ENCODE results near the gene ZMIZ2.
"Not testable (repeated sequence)": the region's sequence is repeated elsewhere in the genome, so short reads cannot be mapped to it uniquely, and the experiment has no call there.

Gene ZMIZ2

DNA sequence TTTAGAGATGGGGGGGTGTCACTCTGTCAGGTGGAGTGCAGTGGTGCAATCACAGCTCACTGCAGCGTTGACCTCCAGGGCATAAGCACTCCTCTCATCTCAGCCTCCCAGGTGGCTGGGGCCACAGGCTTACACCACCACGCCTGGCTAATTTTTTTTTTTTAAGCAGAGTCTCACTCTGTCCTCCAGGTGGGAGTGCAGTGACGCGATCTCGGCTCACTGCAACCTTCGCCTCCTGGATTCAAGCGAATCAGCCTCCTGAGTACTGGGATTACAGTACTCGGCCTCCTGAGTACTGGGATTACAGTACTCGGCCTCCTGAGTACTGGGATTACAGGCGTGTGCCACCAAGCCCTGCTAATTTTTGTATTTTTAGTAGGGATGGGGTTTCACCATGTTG, 24.2 kb downstream of the ZMIZ2 start:
- in situ Hi-C loops (cut with HindIII; ENCODE audit: low sequenced_read_pairs), result no loop called here
- H3K4me3 ChIP-seq (ENCODE audit: low read depth, low read length), result no peak overlapping the region
- TF ChIP-seq, protein P1, sequence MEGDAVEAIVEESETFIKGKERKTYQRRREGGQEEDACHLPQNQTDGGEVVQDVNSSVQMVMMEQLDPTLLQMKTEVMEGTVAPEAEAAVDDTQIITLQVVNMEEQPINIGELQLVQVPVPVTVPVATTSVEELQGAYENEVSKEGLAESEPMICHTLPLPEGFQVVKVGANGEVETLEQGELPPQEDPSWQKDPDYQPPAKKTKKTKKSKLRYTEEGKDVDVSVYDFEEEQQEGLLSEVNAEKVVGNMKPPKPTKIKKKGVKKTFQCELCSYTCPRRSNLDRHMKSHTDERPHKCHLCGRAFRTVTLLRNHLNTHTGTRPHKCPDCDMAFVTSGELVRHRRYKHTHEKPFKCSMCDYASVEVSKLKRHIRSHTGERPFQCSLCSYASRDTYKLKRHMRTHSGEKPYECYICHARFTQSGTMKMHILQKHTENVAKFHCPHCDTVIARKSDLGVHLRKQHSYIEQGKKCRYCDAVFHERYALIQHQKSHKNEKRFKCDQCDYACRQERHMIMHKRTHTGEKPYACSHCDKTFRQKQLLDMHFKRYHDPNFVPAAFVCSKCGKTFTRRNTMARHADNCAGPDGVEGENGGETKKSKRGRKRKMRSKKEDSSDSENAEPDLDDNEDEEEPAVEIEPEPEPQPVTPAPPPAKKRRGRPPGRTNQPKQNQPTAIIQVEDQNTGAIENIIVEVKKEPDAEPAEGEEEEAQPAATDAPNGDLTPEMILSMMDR (IDR thresholded peaks at IDR 0.05; ENCODE audit: low read depth, low read length), result no peak
- no peak for DNase-seq (ENCODE audit: low read depth, low spot score)

DNA sequence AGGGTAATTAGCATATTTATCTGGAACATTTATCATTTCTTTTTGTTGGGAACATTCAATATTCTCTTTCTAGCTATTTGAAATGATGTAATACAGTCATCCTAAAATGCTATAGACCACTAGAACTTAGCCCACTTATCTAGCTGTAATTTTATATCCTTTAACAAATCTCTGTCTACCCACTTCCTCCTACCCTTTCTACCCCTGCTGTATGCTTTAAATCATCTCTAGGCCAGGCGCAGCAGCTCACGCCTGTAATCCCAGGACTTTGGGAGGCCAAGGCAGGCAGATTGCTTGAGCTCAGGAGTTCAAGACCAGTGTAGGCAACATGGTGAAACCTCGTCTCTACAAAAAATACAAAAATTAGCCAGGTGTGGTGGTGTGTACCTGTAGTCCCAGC, 25.8 kb downstream of the ZMIZ2 start:
- DNase-seq (ENCODE audit: low read depth, low spot score); H3K4me3 ChIP-seq (ENCODE audit: low read depth, low read length); in situ Hi-C loops (cut with HindIII; ENCODE audit: low sequenced_read_pairs): not testable (repeated sequence)

DNA sequence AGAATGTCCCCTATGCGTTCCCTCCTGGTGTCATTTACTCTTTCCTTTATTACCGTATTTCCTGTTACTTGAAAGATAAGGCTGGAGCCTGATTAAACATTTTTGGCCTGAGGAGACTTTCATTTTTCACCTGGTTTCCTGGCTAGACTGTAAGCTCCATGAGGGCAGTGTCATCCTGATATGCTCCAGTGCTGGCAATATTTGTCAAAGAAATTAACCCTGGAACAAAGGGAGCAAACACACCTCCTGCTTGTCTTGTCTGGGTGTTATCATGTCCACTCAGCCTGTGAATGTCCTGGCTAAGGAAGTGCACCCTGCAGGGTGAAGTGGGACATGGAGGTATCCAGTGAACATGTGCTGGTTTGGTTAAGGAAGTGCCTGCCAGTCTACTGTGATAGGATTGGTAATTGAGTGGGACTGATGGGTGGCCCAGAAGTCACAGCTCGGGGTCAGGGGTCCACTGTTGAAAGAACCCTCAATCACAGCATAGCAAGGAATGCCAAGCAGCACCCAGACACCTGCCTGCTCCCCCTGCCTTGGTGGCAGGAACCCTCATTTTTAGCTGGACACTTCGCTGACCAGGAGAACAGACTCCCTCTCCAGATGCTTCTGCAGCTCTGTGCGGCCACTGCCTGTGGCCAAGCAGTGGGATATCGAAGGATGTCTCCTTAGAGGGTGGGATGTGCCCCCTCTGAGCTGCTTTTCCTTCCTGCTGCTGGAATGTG, 26.9 kb downstream of the ZMIZ2 start:
- DNase-seq (ENCODE audit: low read depth, low spot score), result no peak
- no peak overlapping the region for H3K4me3 ChIP-seq (ENCODE audit: low read depth, low read length)
- in situ Hi-C loops (cut with HindIII; ENCODE audit: low sequenced_read_pairs), result no loop called here
- TF ChIP-seq, protein P1 (IDR thresholded peaks at IDR 0.05; ENCODE audit: low read depth, low read length), result no peak

DNA sequence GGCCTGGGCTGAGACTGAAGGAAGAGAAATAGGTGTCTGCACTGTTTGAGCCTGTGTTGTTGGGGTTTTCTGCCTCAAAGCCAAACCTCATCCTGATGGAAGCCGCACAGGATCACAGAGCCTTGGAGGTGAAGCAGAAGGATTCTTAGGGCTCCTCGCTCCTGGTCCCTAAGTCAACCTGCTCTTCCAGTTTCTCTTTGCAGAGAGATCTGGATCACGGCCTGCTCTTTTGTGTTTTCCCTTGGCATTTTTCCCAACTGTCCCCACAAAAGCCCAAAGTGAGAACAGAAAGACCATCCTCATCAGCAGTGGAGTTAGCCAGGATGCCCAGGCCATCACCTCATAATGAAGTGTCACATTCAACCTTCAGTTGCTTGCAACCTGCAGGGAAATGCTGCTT, 27.6 kb downstream of the ZMIZ2 start:
- DNase-seq (ENCODE audit: low read depth, low spot score), result no peak
- in situ Hi-C loops (cut with HindIII; ENCODE audit: low sequenced_read_pairs), result no loop called here
- TF ChIP-seq, protein P1 (IDR thresholded peaks at IDR 0.05; ENCODE audit: low read depth, low read length), result no peak
- H3K4me3 ChIP-seq (ENCODE audit: low read depth, low read length), result no peak overlapping the region

DNA sequence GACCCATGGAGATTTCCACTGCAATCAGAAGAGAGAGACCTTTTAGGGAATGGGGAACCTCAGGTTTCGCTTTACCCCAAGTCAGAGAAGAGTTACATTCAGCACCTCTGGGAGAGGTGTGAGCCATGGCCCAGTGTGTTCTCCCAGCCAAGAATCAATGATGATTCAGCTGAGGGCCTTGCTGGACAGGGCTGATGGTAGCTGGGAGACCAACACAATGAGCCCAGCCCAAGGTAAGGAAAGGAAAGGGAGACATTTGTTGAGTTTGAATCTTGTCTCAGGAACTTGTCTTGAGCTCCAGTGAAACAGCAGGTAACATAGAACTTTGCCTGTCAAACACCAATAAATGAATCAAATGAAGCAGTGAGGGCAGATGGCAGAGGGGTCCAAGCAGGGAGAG, 33.8 kb downstream of the ZMIZ2 start:
- TF ChIP-seq, protein P1 (IDR thresholded peaks at IDR 0.05; ENCODE audit: low read depth, low read length), result no peak
- no peak overlapping the region for H3K4me3 ChIP-seq (ENCODE audit: low read depth, low read length)
- in situ Hi-C loops (cut with HindIII; ENCODE audit: low sequenced_read_pairs), result no loop called here
- no peak for DNase-seq (ENCODE audit: low read depth, low spot score)

DNA sequence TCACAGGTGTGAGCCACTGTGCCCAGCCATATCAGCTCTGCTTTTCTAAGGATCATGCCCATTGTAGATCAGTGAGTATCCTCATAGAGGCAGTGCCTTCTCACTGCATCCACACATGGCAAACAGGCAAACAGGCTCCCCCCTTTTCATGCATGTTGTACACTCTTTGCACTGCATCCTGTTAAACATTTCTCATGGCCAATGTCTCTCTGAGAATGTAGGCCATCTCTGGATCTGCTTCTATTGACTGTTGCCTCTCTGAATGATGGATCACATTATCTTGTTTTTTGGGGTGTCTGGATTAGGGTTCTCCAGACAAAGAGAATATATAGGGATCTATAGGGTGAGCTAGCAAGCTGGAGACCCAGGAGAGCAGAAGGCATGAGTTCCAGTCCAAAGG, 34.8 kb downstream of the ZMIZ2 start:
- H3K4me3 ChIP-seq (ENCODE audit: low read depth, low read length), result no peak overlapping the region
- no peak for DNase-seq (ENCODE audit: low read depth, low spot score)
- TF ChIP-seq, protein P1 (IDR thresholded peaks at IDR 0.05; ENCODE audit: low read depth, low read length), result no peak
- in situ Hi-C loops (cut with HindIII; ENCODE audit: low sequenced_read_pairs), result no loop called here

DNA sequence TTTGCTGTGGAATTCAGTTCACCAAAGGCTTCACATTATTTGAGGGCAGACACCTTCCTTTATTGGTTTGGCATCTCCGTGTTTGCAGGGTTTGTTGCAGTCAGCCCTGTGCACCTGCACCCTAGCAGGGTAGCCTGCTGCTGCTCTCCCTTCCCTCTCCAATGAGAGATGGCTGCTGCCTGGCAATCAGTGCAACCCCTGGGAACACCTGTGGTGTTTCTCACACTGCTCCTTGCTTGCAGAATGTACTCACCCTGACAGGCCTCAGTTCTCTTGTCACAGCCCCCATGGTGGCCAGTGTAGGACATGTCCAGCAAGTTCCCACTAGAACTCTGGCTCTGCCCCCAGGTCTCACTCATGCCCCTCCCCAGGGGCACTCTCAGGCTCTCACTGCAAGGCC, 35.7 kb downstream of the ZMIZ2 start:
- TF ChIP-seq, protein P1 (IDR thresholded peaks at IDR 0.05; ENCODE audit: low read depth, low read length), result no peak
- DNase-seq (ENCODE audit: low read depth, low spot score), result no peak
- H3K4me3 ChIP-seq (ENCODE audit: low read depth, low read length), result no peak overlapping the region
- in situ Hi-C loops (cut with HindIII; ENCODE audit: low sequenced_read_pairs), result no loop called here

DNA sequence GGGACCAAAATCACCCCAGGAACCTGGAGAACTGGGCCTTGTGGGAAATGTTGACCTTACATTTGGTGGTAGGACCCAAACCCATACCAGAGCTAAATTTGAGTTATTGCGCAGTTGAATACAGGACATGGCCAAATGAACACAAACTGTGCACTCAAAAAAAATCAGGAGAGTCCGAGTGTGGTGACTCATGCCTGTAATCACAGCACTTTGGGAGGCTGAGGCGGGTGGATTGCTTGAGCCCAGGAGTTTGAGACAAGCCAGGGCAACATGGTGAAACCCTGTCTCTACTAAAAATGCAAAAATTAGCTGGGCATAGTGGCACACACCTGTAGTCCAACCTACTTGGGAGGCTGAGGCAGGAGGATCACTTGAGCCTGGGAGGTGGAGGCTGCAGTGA, 36.6 kb downstream of the ZMIZ2 start:
- DNase-seq (ENCODE audit: low read depth, low spot score); H3K4me3 ChIP-seq (ENCODE audit: low read depth, low read length); in situ Hi-C loops (cut with HindIII; ENCODE audit: low sequenced_read_pairs): not testable (repeated sequence)

Data from astrocyte of the spinal cord (primary cell).